Measurements from ENCODE around the gene RPL35.
"Not testable (repeated sequence)": the region's sequence is repeated elsewhere in the genome, so short reads cannot be mapped to it uniquely, and the experiment has no call there.

RPL35 gene

DNA sequence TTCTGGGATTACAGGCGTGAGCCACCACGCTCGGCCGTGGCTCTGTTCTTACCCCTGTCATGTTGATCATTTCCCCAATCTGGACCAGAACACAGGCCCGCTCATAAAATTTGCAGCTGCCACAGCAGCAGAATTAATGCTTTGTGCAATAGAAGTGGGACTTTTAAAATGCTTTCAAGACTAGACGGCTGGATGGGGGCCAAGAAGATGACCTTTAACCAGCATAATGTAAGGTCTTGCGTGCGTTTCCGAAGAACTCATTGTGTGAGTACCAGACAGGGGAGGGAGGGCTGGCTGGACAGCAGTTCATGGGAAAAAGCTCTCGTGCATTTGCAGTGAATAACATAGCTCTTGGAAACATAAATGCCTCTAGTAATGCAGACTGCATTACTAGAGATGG is 12.0 kb downstream of the RPL35 start:
- Histone ChIP-seq H3K4me3 (ENCODE audit: low read depth in 1 of 2, low read length in 1 of 2) (no peak overlapping the region), H3K36me3 (no peaks in the 10 kb centered on the region), H3K9me3 (no peaks in the 10 kb centered on the region), H3K4me1 (ENCODE audit: control insufficient read depth in 1 of 2, insufficient read depth in 1 of 2, low read depth in 1 of 2, low read length in 1 of 2) (peaks cover 10% of the 10 kb centered on the region in 2 experiments), H3K27ac (no peak overlapping the region), H3K27me3 (peaks cover 15% of the 10 kb centered on the region)
- TF ChIP-seq, protein P1, sequence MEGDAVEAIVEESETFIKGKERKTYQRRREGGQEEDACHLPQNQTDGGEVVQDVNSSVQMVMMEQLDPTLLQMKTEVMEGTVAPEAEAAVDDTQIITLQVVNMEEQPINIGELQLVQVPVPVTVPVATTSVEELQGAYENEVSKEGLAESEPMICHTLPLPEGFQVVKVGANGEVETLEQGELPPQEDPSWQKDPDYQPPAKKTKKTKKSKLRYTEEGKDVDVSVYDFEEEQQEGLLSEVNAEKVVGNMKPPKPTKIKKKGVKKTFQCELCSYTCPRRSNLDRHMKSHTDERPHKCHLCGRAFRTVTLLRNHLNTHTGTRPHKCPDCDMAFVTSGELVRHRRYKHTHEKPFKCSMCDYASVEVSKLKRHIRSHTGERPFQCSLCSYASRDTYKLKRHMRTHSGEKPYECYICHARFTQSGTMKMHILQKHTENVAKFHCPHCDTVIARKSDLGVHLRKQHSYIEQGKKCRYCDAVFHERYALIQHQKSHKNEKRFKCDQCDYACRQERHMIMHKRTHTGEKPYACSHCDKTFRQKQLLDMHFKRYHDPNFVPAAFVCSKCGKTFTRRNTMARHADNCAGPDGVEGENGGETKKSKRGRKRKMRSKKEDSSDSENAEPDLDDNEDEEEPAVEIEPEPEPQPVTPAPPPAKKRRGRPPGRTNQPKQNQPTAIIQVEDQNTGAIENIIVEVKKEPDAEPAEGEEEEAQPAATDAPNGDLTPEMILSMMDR (IDR thresholded peaks at IDR 0.05) = no peak

GRCh38 chr9:124846969-124847368 is 14.8 kb downstream of the RPL35 start:
- H3K9me3 ChIP-seq = no peaks in the 10 kb centered on the region
- no peaks in the 10 kb centered on the region for H3K36me3 ChIP-seq
- H3K4me1 ChIP-seq (ENCODE audit: control insufficient read depth in 1 of 2, insufficient read depth in 1 of 2, low read depth in 1 of 2, low read length in 1 of 2) = no peaks in the 10 kb centered on the region
- TF ChIP-seq, protein P1 (IDR thresholded peaks at IDR 0.05) = no peak
- no peak overlapping the region for H3K4me3 ChIP-seq (ENCODE audit: low read depth in 1 of 2, low read length in 1 of 2)
- peaks cover 3% of the 10 kb centered on the region for H3K27me3 ChIP-seq
- no peak overlapping the region for H3K27ac ChIP-seq

GRCh38 chr9:124846467-124846866 is 15.3 kb downstream of the RPL35 start:
- not testable (repeated sequence) for H3K4me3 ChIP-seq (ENCODE audit: low read depth in 1 of 2, low read length in 1 of 2); H3K36me3 ChIP-seq; H3K27ac ChIP-seq; H3K9me3 ChIP-seq; H3K27me3 ChIP-seq; H3K4me1 ChIP-seq (ENCODE audit: control insufficient read depth in 1 of 2, insufficient read depth in 1 of 2, low read depth in 1 of 2, low read length in 1 of 2)

DNA sequence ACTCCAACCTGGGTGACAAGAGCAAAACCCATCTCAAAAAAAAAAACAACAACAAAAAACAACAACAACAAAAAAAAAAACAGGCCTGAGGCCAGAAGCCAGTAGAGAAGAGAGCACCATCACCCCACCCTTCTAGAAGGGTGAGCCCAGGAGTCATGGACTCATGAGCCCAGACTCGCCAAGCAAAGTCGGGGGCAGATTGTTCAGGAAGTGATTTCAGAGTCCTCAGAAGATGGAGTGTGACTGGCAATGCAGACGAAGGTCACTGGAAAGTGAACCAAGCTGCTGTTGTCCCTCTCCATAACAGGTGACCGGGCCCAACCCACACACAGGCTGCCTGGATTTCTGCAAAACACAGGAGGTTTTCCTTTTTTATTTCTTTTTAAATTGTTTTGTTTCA is 17.5 kb downstream of the RPL35 start:
- H3K4me3 ChIP-seq (ENCODE audit: low read depth in 1 of 2, low read length in 1 of 2) = no peak overlapping the region
- peaks cover 14% of the 10 kb centered on the region for H3K27me3 ChIP-seq
- H3K9me3 ChIP-seq = no peaks in the 10 kb centered on the region
- H3K27ac ChIP-seq = no peak overlapping the region
- TF ChIP-seq, protein P1 (IDR thresholded peaks at IDR 0.05) = no peak
- H3K4me1 ChIP-seq (ENCODE audit: control insufficient read depth in 1 of 2, insufficient read depth in 1 of 2, low read depth in 1 of 2, low read length in 1 of 2) = no peaks in the 10 kb centered on the region
- H3K36me3 ChIP-seq = no peaks in the 10 kb centered on the region

DNA sequence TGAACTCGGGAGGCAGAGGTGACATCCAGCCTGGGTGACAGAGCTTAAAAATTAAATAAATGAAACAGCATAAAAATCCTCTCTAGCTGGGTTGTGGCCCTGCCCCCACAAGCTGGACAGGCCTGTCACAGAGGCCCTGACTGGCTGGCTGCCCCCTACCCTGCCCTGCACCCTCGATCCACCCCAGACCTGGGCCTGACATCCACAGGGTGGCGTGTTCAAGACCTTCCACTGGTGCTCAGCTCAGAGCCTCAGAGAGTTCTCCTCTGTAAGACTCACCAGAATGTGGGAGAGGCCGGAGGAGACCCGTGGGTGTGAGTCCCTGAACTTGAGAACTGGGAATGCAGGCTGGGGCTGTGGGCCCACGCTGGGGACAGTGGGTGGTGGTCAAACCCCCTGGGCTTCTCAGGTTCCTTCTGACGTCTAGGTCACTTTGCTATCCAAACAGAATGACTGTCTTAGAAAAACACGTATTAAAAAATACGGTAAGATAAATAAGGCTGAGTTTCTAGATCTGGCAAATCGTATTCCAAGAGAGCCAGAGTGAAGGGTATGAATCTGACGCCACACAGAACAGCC is 18.2 kb downstream of the RPL35 start:
- TF ChIP-seq, protein P1 (IDR thresholded peaks at IDR 0.05) = no peak
- H3K4me3 ChIP-seq (ENCODE audit: low read depth in 1 of 2, low read length in 1 of 2) = no peak overlapping the region
- H3K4me1 ChIP-seq (ENCODE audit: control insufficient read depth in 1 of 2, insufficient read depth in 1 of 2, low read depth in 1 of 2, low read length in 1 of 2) = no peaks in the 10 kb centered on the region
- H3K27me3 ChIP-seq = peaks cover 21% of the 10 kb centered on the region
- no peak overlapping the region for H3K27ac ChIP-seq
- no peaks in the 10 kb centered on the region for H3K9me3 ChIP-seq
- no peaks in the 10 kb centered on the region for H3K36me3 ChIP-seq

DNA sequence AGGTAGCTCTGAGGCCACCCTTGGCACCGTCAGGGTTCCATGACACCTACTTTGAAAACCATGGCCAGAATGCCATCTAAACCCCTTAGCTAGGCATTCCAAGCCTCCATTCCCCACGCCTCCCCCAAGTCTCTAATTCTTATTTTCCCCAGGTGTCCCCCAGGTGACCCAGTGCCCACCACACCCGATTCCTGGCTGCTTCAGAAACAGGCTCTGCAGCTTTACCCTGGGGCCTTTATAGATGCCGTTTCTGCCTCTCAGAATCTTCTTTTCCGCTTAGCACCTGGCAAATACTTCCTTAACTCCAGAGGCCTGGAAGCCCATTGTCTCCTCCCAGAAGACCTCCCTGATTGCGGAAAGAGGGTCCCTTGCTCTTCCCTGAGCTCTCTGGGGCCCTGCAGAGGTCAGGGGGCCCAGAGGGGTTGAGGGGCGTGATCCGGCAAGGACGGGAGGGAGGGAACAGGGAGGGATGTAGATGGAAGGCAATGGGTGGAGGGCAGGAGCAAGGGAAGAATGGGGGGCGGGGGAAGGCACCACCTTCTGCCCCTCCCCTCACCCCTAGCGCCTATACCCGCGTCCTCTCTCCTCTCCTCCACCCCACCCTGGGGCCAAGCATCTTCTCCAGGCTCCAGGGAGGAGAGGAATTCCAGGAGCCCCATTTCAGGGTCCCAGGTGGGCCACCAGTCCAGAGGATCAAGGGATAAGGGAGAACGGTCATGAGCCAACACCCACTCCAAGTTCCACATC is 20.5 kb downstream of the RPL35 start:
- no peak overlapping the region for H3K27ac ChIP-seq
- H3K4me1 ChIP-seq (ENCODE audit: control insufficient read depth in 1 of 2, insufficient read depth in 1 of 2, low read depth in 1 of 2, low read length in 1 of 2) = no peaks in the 10 kb centered on the region
- peaks cover 44% of the 10 kb centered on the region for H3K27me3 ChIP-seq
- H3K36me3 ChIP-seq = no peaks in the 10 kb centered on the region
- H3K4me3 ChIP-seq (ENCODE audit: low read depth in 1 of 2, low read length in 1 of 2) = no peak overlapping the region
- H3K9me3 ChIP-seq = no peaks in the 10 kb centered on the region
- TF ChIP-seq, protein P1 (IDR thresholded peaks at IDR 0.05) = no peak

All from neutrophil (primary cell).